GM21528 (cell line): ENCODE measurements around the gene KBTBD12.

Experiments used
- ATAC-seq: cut with Tn5 transposase; IDR thresholded peaks from one replicate; pipeline ENCODE4 v1.9.1; 2021; ENCODE audit warnings: mild to moderate bottlenecking, moderate library complexity; ENCODE audit not compliant: unreplicated experiment, low FRiP score

KBTBD12 gene

DNA sequence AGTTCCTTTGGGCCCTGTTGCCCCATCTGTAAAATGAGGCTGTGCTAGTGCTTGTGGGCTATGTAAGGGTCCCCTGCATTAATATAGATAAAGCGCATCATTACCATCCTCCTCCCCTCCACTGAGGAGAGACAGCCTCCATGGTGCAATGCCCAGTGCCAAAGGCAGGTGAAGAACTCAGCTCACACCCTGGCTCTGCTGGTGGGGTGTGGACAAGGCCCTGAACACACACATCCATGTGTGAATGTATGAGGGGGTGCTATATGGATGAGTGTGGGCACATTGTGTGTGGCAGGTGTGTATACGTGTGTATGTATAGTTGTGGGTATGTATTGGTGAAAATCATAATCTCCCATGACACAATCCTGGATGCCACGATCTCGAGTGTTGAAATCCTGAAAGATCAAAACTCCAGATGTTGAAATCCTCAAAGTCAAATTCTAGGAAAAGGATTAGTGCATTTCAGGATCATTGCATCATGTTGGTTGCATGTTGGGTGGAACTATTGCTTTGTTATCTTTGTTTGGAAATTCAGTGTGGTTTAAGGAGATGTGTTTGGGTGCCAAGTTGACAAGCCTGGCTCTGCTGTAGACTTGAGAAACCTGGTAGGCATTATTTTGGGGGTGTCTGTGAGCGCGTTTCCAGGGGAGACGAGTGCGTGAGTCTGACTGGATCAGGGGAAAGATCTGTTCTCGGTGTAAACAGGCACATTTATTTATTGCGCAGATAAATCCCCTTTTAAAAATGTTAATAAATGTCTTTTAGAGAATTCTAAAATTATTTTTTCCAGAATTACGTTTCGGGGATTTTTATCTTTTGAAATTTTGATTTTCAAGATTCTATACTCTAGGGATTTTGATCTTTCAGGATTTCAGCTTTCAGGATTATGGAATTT lies 95.2 kb downstream of the KBTBD12 start:
- ATAC-seq: no peak

- ATAC-seq: no peak
Observed at GRCh38 chr3:128011140-128011539, 96.1 kb downstream of the KBTBD12 start.

DNA sequence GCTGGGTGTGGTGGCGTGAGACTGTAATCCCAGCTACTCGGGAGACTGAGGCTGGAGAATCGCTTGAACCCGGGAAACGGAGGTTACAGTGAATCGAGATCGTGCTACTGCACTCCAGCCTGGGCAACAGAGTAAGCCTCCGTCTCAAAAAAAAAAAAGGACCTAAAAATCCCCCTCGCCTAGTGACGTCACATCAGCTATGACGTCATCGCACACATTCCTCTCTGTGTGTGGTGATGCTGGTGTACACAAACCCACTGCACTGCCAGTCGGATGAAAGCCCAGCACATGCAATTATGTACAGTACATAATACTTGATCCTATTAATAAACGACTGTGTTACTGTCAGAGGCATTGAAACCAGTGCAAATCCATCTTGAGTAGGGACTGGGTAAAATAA lies 97.0 kb downstream of the KBTBD12 start:
- ATAC-seq: no peak

DNA sequence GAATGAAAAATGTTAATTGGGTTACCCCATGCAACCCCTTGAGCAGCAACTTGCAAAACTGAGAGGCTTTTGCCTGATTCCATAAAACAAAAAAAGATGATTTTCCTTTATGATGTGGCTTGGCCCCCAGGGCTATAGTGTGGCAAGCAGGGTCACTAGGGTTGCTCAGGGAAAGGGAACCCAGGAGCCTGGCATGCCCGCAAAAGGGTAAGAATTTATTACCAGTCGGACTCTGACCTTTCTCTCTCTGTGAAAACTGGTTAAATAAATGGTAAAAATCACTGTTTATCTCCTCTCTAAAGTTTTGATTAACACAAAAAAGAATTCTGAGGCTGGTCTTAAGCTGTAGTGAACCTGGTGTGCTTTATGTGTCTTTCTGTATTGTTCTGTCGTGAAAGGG lies 99.5 kb downstream of the KBTBD12 start:
- ATAC-seq: no peak

GRCh38 chr3:128016502-128016901 lies 101.5 kb downstream of the KBTBD12 start:
- no peak for ATAC-seq

DNA sequence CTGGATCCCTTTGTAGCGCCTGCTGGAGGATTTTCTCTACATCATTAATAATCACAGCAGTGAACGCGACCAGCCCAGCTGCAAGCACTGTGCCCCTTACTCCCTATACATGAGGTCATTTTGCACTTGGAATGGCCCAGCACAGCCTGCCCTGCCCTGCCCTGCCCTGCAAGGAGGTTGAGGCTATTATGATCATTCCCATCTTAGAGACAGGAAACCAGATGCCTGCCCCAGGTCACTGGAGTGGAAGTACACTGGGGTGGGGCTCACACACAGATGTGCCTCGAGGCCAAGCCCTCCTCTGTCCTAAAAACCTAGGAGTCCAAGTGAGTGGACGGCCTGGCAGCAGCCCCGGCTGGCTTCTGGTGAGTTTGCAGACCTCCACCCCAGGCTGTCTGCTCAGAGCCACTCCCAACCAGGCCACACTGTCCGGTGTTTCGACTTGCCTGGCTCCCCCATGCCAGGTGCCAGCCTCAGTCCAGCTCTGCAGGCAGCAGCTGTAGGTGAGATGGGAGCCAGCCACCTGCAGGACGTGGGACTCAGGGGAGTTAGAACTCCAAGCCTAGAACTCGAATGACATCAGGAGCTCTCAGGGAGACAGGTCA lies 106.8 kb downstream of the KBTBD12 start:
- no peak for ATAC-seq

GRCh38 chr3:128033102-128033501 lies 118.1 kb downstream of the KBTBD12 start:
- ATAC-seq: no peak

GRCh38 chr3:128036119-128036518 lies 121.1 kb downstream of the KBTBD12 start:
- ATAC-seq: no peak
